Endothelial cell of umbilical vein (primary cell): ENCODE results near the gene NRAS.

Source experiments
- CTCF ChIP-seq, 2 donors: IDR thresholded peaks; 1 replicate in 1 of 2; 2 replicates in 1 of 2; pipeline ENCODE4 v1.5.1; 2011; ENCODE audit warnings: low read length in 2 of 2, mild to moderate bottlenecking in 2 of 2, moderate library complexity in 2 of 2, control low read depth in 1 of 2, inconsistent platforms in 1 of 2, low read depth in 1 of 2; ENCODE audit not compliant: insufficient read depth in 1 of 2; ENCODE audit errors: extremely low read depth in 1 of 2
- EZH2 ChIP-seq: IDR thresholded peaks from 2 replicates; pipeline ENCODE4 v1.6.1; 2012; ENCODE audit warnings: borderline replicate concordance, low read depth, mild to moderate bottlenecking, moderate library complexity, low read length, inconsistent platforms; ENCODE audit not compliant: severe bottlenecking
- POLR2A ChIP-seq: IDR thresholded peaks from 2 replicates; pipeline ENCODE4 v1.6.1; 2012; ENCODE audit warnings: low read depth, mild to moderate bottlenecking, control low read depth, low read length
- POLR2AphosphoS5 ChIP-seq: IDR thresholded peaks from 2 replicates; pipeline ENCODE4 v1.6.1; 2012; ENCODE audit warnings: low read depth, mild to moderate bottlenecking, control low read depth, low read length, moderate library complexity; ENCODE audit not compliant: insufficient read depth

DNA sequence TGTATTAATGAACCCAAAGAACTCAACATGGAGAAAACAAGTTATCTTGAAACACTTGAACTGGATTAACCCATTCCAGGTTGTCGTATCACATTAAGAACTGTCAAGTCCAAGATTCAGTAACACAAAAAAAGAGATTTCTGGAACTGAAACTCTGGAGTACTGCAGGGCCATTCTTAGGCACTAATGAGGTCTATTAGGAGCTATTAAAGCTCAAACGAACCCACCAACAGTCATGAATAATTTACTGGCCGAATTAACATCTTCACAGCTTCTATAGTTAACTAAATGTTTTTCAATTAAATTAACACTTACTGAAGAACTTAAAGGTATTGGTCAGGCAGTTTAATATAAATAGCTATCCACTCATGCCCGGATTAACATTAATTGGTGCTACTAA, 36.6 kb upstream of the NRAS start:
- TF ChIP-seq CTCF (IDR thresholded peaks at IDR 0.05; ENCODE audit: extremely low read depth in 1 of 2, insufficient read depth in 1 of 2, low read depth in 1 of 2, low read length in 2 of 2) = no peak
- TF ChIP-seq POLR2AphosphoS5 = no peak
- no peak for TF ChIP-seq POLR2A
- TF ChIP-seq EZH2 = no peak
